GM18526 (cell line): ENCODE data around the gene ZDHHC12.

Source experiments
- POLR2A ChIP-seq: IDR thresholded peaks from 3 replicates; pipeline ENCODE4 v1.6.1; 2011; ENCODE audit not compliant: insufficient read length; ENCODE audit errors: extremely low read depth

Gene ZDHHC12

DNA sequence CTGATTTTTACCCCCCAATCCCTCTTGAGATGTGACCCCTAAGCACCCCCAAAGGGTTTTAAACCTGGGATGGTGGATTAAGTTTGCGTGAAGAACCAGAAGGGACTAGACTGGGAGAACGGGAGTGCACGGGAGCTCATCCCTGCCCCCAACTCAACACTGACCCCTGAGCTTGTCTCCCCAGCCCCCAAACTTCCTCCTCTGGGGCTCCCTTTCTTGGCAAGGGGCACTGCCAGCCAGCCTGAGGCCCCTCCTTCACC, 39.9 kb downstream of the ZDHHC12 start:
- no peak for TF ChIP-seq POLR2A

DNA sequence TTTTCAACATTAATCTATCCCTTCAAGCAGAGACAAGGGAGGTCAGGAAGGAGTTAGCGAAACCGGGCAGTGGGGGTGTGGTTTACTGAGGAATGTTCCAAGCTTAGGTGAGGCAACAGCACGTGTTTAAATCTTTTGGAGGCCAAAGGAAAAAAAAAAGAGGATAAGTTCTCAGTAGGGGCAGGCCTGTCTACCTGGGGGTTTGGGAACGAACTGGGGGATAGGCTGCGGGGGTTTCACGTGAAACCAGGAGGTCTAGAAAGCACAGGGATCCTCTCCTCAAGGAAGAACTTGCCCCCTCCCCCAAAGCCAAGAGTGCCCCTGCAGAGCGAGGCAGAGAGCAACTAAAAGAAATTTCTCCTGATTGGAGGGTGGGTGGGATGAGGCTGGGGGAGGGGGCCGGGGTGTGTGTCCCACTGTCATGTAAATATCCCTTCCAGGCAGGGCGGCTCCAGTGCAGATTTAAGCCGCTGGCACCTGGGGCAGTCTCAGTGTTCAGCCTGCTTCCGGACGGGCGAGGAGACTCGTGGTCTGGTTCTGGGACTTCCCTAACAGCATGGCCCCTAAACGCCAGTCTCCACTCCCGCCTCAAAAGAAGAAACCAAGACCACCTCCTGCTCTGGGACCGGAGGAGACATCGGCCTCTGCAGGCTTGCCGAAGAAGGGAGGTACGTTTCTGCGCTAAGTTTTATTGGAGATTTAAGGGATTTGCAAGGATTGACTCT, 40.4 kb downstream of the ZDHHC12 start:
- TF ChIP-seq POLR2A = peak; percentile 83

DNA sequence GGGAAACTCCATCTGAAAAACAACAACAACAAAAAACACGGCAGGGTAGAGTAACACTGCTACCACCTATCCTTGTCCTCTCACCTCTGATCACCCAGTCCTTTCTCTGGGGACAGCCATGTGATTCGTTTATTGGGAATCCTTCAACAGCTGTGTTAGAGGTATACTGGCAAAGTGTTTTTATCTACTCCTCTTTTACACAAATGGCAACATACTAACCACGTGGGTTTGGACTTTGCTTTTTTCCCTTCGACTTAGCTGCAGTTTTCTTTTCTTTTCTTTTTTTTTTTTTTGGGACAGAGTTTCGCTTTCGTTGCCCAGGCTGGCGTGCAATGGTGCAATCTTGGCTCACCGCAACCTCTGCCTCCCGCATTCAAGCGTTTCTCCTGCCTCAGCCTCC, 46.1 kb downstream of the ZDHHC12 start:
- no peak for TF ChIP-seq POLR2A

DNA sequence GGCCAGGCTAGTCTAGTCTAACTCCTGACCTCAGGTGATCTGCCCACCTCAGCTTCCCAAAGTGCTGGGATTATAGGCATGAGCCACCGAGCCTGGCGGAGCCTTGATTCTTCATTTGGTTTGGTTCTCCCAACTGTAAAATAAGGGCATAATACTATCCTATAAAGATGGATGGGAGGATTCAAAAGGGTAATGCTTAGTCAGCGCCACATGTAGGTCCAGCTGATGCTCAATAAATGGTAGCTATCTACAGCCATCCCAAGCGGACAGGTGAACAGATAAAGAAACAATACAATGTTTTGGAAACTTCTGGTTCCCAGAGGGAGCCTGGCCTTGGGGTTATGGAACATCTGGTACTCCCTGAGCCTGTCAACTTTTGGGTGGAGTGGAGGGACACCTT, 48.5 kb downstream of the ZDHHC12 start:
- TF ChIP-seq POLR2A = no peak
